ENCODE data around the gene ELANE.

ELANE gene

DNA sequence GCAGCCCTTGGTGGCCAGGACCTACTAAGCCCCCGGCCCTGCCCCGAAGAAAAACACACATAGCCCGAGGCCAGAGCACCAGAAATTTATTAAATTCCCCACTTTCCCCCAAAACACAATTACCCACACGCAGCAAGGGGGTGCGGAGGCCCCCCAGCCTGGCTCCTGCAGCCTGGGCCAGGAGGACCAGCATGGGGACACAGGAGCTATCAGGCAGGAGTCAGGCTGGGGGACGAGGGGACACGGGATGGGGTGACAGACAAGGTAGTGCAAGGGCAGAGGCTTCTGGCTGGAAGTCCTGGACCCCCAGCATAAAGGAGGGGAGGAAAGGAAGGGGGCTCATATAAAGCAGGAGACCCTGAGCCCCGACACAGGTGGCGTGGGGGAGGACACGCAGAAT, 44.3 kb downstream of the ELANE start:
- no peak for ATAC-seq
- TF ChIP-seq ESRRG (CRISPR knock-in tag; IDR thresholded peaks at IDR 0.05) = no peak
- no peak for TF ChIP-seq BACH2 (CRISPR knock-in tag; IDR thresholded peaks at IDR 0.05; ENCODE audit: borderline replicate concordance)
- TF ChIP-seq, protein P1, sequence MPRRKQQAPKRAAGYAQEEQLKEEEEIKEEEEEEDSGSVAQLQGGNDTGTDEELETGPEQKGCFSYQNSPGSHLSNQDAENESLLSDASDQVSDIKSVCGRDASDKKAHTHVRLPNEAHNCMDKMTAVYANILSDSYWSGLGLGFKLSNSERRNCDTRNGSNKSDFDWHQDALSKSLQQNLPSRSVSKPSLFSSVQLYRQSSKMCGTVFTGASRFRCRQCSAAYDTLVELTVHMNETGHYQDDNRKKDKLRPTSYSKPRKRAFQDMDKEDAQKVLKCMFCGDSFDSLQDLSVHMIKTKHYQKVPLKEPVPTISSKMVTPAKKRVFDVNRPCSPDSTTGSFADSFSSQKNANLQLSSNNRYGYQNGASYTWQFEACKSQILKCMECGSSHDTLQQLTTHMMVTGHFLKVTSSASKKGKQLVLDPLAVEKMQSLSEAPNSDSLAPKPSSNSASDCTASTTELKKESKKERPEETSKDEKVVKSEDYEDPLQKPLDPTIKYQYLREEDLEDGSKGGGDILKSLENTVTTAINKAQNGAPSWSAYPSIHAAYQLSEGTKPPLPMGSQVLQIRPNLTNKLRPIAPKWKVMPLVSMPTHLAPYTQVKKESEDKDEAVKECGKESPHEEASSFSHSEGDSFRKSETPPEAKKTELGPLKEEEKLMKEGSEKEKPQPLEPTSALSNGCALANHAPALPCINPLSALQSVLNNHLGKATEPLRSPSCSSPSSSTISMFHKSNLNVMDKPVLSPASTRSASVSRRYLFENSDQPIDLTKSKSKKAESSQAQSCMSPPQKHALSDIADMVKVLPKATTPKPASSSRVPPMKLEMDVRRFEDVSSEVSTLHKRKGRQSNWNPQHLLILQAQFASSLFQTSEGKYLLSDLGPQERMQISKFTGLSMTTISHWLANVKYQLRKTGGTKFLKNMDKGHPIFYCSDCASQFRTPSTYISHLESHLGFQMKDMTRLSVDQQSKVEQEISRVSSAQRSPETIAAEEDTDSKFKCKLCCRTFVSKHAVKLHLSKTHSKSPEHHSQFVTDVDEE (CRISPR knock-in tag; IDR thresholded peaks at IDR 0.05) = no peak
- TF ChIP-seq ZNF70 (CRISPR knock-in tag; IDR thresholded peaks at IDR 0.05) = no peak
- no peak for TF ChIP-seq PPARA (CRISPR knock-in tag; IDR thresholded peaks at IDR 0.05; ENCODE audit: borderline replicate concordance)
- TF ChIP-seq GLIS3 (CRISPR knock-in tag; IDR thresholded peaks at IDR 0.05) = no peak

DNA sequence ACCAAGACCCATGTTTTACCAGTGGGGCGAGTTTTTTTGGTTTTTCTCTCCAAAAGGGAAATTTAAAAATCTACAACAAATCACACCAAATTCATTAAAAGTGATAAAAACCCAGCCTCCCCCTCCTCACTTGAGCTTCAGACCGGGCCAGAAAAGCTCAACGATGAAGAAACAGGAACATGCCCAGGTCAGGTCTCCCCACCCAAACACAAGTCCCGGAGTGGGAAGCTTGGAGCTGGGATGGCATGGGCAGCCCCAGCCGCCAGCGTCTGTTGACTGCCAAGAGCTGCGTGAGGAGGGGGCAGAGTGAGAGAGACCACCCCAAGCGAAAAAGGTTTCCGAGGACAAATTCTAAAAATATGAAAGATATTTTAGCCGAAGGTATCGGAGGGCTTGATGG, 44.9 kb downstream of the ELANE start:
- TF ChIP-seq ISL1 (CRISPR knock-in tag; IDR thresholded peaks at IDR 0.05) = no peak
- TF ChIP-seq ZNF70 (CRISPR knock-in tag; IDR thresholded peaks at IDR 0.05) = no peak
- TF ChIP-seq BACH2 (CRISPR knock-in tag; IDR thresholded peaks at IDR 0.05; ENCODE audit: borderline replicate concordance) = no peak
- TF ChIP-seq ZNF565 (CRISPR knock-in tag; conservative IDR thresholded peaks at IDR 0.05; ENCODE audit: low read depth) = no peak
- TF ChIP-seq, protein P1 (CRISPR knock-in tag; IDR thresholded peaks at IDR 0.05) = no peak
- no peak for TF ChIP-seq ESRRG (CRISPR knock-in tag; IDR thresholded peaks at IDR 0.05)
- no peak for TF ChIP-seq SNAI2 (CRISPR knock-in tag; IDR thresholded peaks at IDR 0.05)
- TF ChIP-seq, protein P2, sequence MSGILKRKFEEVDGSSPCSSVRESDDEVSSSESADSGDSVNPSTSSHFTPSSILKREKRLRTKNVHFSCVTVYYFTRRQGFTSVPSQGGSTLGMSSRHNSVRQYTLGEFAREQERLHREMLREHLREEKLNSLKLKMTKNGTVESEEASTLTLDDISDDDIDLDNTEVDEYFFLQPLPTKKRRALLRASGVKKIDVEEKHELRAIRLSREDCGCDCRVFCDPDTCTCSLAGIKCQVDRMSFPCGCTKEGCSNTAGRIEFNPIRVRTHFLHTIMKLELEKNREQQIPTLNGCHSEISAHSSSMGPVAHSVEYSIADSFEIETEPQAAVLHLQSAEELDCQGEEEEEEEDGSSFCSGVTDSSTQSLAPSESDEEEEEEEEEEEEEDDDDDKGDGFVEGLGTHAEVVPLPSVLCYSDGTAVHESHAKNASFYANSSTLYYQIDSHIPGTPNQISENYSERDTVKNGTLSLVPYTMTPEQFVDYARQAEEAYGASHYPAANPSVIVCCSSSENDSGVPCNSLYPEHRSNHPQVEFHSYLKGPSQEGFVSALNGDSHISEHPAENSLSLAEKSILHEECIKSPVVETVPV (CRISPR knock-in tag; IDR thresholded peaks at IDR 0.05) = no peak
- no peak for ATAC-seq

DNA sequence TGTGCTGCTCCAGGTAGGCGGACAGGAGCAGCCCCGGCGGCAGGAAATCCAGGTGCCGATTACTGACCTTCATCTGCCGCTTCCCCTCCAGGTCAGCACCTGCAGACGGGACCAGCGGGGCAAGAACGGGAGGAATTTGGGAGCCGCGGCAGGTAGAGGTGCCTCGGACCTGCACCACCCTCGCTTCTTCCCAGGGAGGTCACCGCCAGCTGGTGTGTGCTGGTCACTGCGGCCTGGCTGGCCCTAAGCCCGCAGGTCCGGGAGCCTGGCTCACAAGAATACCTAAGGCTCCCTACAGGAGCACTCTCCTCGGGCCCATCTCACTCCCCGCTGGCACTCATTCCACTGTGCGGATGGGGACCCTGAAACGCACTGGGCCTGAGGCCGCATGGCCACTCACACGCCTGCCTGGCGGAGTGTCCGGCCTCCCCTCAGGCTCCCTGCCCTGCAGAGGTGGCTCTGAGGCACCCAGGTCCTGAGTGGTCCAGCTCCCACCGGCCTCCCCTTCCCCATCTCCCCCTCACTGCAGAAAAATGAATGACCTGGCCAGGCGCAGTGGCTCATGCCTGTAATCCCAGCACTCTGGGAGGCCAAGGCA, 45.4 kb downstream of the ELANE start:
- no peak for ATAC-seq
- TF ChIP-seq RARB (CRISPR knock-in tag; IDR thresholded peaks at IDR 0.05) (no peak), ZNF8 (CRISPR knock-in tag; IDR thresholded peaks at IDR 0.05) (no peak), BACH2 (CRISPR knock-in tag; IDR thresholded peaks at IDR 0.05; ENCODE audit: borderline replicate concordance) (no peak), TCF4 (CRISPR knock-in tag; IDR thresholded peaks at IDR 0.05; ENCODE audit: borderline replicate concordance) (no peak), PPARA (CRISPR knock-in tag; IDR thresholded peaks at IDR 0.05; ENCODE audit: borderline replicate concordance) (no peak), TOX (CRISPR knock-in tag; IDR thresholded peaks at IDR 0.05; ENCODE audit: borderline replicate concordance) (no peak), ESRRG (CRISPR knock-in tag; IDR thresholded peaks at IDR 0.05) (no peak), ZNF70 (CRISPR knock-in tag; IDR thresholded peaks at IDR 0.05) (no peak), ARNTL (CRISPR knock-in tag; IDR thresholded peaks at IDR 0.05; ENCODE audit: borderline replicate concordance, low read depth) (no peak), ZNF565 (CRISPR knock-in tag; conservative IDR thresholded peaks at IDR 0.05; ENCODE audit: low read depth) (no peak), ZC3H10 (CRISPR knock-in tag; IDR thresholded peaks at IDR 0.05) (no peak)
- TF ChIP-seq, protein P2 (CRISPR knock-in tag; IDR thresholded peaks at IDR 0.05) = no peak

DNA sequence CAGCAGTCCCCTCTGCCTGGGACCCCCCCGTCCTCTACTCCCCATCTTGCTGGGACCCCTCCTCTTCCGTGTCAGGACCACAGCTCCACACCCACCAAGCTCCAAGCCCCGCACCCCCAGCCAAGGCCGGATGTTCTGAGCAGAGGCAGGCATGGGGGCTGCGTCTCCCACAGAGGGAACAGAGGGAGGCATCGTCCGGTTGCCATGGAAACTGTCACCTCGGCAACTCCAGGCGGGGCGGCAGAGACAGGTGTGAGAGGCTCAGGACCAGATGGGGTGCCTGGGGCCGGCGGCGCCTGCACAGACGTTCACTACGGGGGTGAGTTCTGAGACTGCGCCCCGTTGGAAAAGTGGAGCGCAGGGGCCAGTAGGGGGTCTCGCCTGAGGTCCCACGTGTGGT, 46.6 kb downstream of the ELANE start:
- no peak for ATAC-seq
- TF ChIP-seq GLIS3 (CRISPR knock-in tag; IDR thresholded peaks at IDR 0.05) = no peak
- TF ChIP-seq, protein P3, sequence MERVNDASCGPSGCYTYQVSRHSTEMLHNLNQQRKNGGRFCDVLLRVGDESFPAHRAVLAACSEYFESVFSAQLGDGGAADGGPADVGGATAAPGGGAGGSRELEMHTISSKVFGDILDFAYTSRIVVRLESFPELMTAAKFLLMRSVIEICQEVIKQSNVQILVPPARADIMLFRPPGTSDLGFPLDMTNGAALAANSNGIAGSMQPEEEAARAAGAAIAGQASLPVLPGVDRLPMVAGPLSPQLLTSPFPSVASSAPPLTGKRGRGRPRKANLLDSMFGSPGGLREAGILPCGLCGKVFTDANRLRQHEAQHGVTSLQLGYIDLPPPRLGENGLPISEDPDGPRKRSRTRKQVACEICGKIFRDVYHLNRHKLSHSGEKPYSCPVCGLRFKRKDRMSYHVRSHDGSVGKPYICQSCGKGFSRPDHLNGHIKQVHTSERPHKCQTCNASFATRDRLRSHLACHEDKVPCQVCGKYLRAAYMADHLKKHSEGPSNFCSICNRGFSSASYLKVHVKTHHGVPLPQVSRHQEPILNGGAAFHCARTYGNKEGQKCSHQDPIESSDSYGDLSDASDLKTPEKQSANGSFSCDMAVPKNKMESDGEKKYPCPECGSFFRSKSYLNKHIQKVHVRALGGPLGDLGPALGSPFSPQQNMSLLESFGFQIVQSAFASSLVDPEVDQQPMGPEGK (CRISPR knock-in tag; IDR thresholded peaks at IDR 0.05; ENCODE audit: borderline replicate concordance) = no peak
- TF ChIP-seq ZFP30 (CRISPR knock-in tag; IDR thresholded peaks at IDR 0.05) = no peak
- no peak for TF ChIP-seq ISL1 (CRISPR knock-in tag; IDR thresholded peaks at IDR 0.05)
- TF ChIP-seq, protein P4, sequence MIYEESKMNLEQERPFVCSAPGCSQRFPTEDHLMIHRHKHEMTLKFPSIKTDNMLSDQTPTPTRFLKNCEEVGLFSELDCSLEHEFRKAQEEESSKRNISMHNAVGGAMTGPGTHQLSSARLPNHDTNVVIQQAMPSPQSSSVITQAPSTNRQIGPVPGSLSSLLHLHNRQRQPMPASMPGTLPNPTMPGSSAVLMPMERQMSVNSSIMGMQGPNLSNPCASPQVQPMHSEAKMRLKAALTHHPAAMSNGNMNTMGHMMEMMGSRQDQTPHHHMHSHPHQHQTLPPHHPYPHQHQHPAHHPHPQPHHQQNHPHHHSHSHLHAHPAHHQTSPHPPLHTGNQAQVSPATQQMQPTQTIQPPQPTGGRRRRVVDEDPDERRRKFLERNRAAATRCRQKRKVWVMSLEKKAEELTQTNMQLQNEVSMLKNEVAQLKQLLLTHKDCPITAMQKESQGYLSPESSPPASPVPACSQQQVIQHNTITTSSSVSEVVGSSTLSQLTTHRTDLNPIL (CRISPR knock-in tag; IDR thresholded peaks at IDR 0.05; ENCODE audit: low read depth) = no peak
- TF ChIP-seq OSR1 (CRISPR knock-in tag; IDR thresholded peaks at IDR 0.05) = no peak
- TF ChIP-seq SNAI2 (CRISPR knock-in tag; IDR thresholded peaks at IDR 0.05) = no peak
- no peak for TF ChIP-seq ZC3H10 (CRISPR knock-in tag; IDR thresholded peaks at IDR 0.05)
- TF ChIP-seq ZNF8 (CRISPR knock-in tag; IDR thresholded peaks at IDR 0.05) = no peak
- TF ChIP-seq, protein P2 (CRISPR knock-in tag; IDR thresholded peaks at IDR 0.05) = no peak
- no peak for TF ChIP-seq RARB (CRISPR knock-in tag; IDR thresholded peaks at IDR 0.05)
- no peak for TF ChIP-seq TCF4 (CRISPR knock-in tag; IDR thresholded peaks at IDR 0.05; ENCODE audit: borderline replicate concordance)
- no peak for TF ChIP-seq ZNF565 (CRISPR knock-in tag; conservative IDR thresholded peaks at IDR 0.05; ENCODE audit: low read depth)
- no peak for TF ChIP-seq ESRRG (CRISPR knock-in tag; IDR thresholded peaks at IDR 0.05)
- TF ChIP-seq BACH2 (CRISPR knock-in tag; IDR thresholded peaks at IDR 0.05; ENCODE audit: borderline replicate concordance) = no peak

All from SK-N-SH treated with all-trans-retinoic acid at 6 μM for 48 hours (cell line).